Measurements from ENCODE around the gene RHBDF1. TPM values are rescaled to one million over a fixed set of nuclear protein-coding genes. Genes with fewer than 3 reads are reported as not detected.

Gene RHBDF1
- total and polyA plus RNA-seq, 10 of the 15 experiments (the other 5 are each of a cell fraction or from before 2014, with no cell fraction given), result 0.04 to 0.85 (median 0.36) TPM; not detected in 3

DNA sequence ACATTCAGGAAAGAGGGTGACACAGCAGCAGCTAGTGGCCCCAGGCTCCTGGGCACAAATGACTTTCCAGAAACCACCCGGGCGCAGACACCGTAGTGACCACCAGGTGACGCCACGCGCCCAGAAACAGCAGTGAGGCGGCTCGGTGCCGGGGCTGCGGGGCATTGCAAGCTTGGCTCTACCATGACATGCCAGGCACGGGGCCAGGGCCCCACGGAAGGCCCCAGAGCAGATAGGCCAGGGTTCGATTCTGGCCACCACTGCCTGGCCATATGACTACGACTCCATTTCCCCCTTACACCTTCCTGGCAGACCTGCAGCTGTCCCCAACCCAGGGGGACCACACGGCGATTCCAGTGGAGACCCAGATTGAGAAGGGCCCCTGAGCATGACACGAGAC, 6.7 kb downstream of the RHBDF1 start (continued):
- TF ChIP-seq, protein P1, sequence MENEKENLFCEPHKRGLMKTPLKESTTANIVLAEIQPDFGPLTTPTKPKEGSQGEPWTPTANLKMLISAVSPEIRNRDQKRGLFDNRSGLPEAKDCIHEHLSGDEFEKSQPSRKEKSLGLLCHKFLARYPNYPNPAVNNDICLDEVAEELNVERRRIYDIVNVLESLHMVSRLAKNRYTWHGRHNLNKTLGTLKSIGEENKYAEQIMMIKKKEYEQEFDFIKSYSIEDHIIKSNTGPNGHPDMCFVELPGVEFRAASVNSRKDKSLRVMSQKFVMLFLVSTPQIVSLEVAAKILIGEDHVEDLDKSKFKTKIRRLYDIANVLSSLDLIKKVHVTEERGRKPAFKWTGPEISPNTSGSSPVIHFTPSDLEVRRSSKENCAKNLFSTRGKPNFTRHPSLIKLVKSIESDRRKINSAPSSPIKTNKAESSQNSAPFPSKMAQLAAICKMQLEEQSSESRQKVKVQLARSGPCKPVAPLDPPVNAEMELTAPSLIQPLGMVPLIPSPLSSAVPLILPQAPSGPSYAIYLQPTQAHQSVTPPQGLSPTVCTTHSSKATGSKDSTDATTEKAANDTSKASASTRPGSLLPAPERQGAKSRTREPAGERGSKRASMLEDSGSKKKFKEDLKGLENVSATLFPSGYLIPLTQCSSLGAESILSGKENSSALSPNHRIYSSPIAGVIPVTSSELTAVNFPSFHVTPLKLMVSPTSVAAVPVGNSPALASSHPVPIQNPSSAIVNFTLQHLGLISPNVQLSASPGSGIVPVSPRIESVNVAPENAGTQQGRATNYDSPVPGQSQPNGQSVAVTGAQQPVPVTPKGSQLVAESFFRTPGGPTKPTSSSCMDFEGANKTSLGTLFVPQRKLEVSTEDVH (IDR thresholded peaks at IDR 0.05; ENCODE audit: low read depth, partially characterized antibody), result no peak
- TF ChIP-seq SMAD5 (IDR thresholded peaks at IDR 0.05; ENCODE audit: low read depth) (no peak), MYC (IDR thresholded peaks at IDR 0.05; ENCODE audit: insufficient read depth, insufficient read length, insufficient replicate concordance, low read length, severe bottlenecking) (no peak), RELA (IDR thresholded peaks at IDR 0.05; ENCODE audit: borderline replicate concordance, partially characterized antibody) (peak; percentile 43), BACH1 (IDR thresholded peaks at IDR 0.05; ENCODE audit: borderline replicate concordance) (0 out of 2 replicates have a peak, but pooled peaks have one; percentile 28), CHD2 (IDR thresholded peaks at IDR 0.05; ENCODE audit: borderline replicate concordance, low read depth, low read length) (no peak), PAX8 (IDR thresholded peaks at IDR 0.05) (no peak), RUNX3 (IDR thresholded peaks at IDR 0.05; ENCODE audit: low read length) (no peak), HDGF (IDR thresholded peaks at IDR 0.05) (no peak), MTA2 (IDR thresholded peaks at IDR 0.05; ENCODE audit: low read depth) (no peak), SREBF2 (IDR thresholded peaks at IDR 0.05; ENCODE audit: low read length) (no peak)
- TF ChIP-seq, protein P2, sequence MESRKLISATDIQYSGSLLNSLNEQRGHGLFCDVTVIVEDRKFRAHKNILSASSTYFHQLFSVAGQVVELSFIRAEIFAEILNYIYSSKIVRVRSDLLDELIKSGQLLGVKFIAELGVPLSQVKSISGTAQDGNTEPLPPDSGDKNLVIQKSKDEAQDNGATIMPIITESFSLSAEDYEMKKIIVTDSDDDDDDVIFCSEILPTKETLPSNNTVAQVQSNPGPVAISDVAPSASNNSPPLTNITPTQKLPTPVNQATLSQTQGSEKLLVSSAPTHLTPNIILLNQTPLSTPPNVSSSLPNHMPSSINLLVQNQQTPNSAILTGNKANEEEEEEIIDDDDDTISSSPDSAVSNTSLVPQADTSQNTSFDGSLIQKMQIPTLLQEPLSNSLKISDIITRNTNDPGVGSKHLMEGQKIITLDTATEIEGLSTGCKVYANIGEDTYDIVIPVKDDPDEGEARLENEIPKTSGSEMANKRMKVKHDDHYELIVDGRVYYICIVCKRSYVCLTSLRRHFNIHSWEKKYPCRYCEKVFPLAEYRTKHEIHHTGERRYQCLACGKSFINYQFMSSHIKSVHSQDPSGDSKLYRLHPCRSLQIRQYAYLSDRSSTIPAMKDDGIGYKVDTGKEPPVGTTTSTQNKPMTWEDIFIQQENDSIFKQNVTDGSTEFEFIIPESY (IDR thresholded peaks at IDR 0.05), result no peak
- TF ChIP-seq, protein P3, sequence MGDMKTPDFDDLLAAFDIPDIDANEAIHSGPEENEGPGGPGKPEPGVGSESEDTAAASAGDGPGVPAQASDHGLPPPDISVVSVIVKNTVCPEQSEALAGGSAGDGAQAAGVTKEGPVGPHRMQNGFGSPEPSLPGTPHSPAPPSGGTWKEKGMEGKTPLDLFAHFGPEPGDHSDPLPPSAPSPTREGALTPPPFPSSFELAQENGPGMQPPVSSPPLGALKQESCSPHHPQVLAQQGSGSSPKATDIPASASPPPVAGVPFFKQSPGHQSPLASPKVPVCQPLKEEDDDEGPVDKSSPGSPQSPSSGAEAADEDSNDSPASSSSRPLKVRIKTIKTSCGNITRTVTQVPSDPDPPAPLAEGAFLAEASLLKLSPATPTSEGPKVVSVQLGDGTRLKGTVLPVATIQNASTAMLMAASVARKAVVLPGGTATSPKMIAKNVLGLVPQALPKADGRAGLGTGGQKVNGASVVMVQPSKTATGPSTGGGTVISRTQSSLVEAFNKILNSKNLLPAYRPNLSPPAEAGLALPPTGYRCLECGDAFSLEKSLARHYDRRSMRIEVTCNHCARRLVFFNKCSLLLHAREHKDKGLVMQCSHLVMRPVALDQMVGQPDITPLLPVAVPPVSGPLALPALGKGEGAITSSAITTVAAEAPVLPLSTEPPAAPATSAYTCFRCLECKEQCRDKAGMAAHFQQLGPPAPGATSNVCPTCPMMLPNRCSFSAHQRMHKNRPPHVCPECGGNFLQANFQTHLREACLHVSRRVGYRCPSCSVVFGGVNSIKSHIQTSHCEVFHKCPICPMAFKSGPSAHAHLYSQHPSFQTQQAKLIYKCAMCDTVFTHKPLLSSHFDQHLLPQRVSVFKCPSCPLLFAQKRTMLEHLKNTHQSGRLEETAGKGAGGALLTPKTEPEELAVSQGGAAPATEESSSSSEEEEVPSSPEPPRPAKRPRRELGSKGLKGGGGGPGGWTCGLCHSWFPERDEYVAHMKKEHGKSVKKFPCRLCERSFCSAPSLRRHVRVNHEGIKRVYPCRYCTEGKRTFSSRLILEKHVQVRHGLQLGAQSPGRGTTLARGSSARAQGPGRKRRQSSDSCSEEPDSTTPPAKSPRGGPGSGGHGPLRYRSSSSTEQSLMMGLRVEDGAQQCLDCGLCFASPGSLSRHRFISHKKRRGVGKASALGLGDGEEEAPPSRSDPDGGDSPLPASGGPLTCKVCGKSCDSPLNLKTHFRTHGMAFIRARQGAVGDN (IDR thresholded peaks at IDR 0.05), result no peak
- TF ChIP-seq, protein P4, sequence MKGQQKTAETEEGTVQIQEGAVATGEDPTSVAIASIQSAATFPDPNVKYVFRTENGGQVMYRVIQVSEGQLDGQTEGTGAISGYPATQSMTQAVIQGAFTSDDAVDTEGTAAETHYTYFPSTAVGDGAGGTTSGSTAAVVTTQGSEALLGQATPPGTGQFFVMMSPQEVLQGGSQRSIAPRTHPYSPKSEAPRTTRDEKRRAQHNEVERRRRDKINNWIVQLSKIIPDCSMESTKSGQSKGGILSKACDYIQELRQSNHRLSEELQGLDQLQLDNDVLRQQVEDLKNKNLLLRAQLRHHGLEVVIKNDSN (IDR thresholded peaks at IDR 0.05; ENCODE audit: borderline replicate concordance, extremely low read length, insufficient read depth, low read depth, low read length), result no peak
